COLO668 (cell line): Measurements from ENCODE around the gene WWC2.
"Not testable (repeated sequence)": the region's sequence is repeated elsewhere in the genome, so short reads cannot be mapped to it uniquely, and the experiment has no call there.

Experiments used
- DNase-seq: peaks from one replicate; lab custom pipeline; 2025; ENCODE audit not compliant: unreplicated experiment; lab: John Stamatoyannopoulos, UW

Gene WWC2

DNA sequence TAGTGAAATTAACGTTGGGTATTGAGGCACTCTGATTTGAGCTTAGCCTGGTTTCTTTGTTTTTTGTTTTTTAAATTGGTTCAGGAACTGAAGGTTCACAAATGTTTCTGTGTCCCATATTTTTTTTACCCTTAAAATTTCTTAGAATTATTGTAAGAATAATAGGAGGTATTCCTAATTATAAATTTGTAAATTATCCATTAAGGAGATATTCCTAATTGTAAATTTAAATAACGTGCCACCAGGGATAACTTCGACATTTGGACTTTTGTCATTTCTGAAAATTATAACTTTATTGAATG lies 1.2 kb downstream of the WWC2 start:
- no peak for DNase-seq

DNA sequence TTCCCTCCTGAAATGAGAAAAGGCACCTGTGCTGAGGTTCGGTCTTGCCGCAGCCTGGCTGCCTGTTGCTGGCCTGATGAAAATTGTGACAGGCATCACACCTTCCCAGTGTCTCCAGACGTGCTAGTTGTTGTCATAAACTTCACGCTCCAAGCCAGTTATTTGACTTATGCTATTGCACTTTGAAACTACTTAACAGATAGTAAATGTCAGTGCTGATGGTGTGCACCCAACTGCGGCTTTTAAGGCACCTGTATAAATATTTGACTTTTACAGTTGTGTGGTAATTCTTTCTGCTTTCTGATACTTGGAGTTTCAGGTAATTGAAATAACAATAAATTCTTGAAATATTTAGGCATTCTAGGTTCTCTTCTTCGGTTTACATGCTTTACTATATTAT lies 1.8 kb downstream of the WWC2 start:
- DNase-seq = peak; percentile 27

DNA sequence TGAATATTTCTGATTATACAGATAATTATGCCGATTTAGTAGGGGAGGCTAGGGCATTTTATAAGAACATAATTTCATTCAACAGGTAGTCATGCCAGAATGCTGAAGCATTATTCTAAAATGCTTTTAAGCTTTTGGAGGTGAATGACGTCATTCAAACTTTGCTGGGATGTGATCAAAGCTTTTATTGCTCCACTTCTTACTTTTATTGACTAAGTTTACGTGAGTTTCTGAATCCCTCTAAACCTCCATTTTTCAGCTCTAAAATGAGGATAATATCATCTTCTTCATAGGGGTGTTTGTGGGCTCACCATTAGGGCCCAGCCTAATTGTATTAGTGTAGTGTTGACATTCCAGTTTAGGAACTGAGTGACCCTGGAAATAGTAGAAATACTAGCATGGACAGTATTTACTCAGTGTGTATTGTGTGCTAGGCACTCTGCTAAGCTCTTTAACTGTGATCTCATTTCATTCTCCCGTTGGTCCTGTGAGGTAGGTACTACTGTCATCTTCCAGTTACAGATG lies 3.0 kb downstream of the WWC2 start:
- no peak for DNase-seq

DNA sequence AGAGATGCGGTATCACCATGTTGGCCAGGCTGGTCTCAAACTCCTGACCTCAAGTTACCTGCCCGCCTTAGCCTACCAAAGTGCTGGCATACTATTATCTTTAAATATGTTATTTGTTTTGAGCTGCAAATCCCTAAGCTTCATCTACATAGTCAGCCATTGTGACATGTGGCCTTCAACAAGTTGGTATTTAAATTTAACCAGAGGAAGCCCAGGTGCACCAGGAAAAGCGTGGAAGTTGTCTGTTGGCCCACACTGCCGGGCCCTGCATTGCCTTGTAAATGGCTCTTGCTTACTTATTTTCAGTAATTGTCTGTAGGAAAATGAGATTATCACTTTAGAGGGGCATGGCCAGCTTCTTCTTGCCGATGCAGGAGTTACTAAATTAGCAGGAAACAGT lies 6.0 kb downstream of the WWC2 start:
- no peak for DNase-seq

- no peak for DNase-seq
Measured at GRCh38 chr4:183106839-183107238, 7.8 kb downstream of the WWC2 start.

- DNase-seq = no peak
Measured at GRCh38 chr4:183107891-183108459, 8.9 kb downstream of the WWC2 start.

- no peak for DNase-seq
Measured at GRCh38 chr4:183110244-183110643, 11.2 kb downstream of the WWC2 start.

GRCh38 chr4:183111452-183111885 lies 12.4 kb downstream of the WWC2 start:
- no peak for DNase-seq

- DNase-seq = no peak
Measured at GRCh38 chr4:183118141-183118540, 19.1 kb downstream of the WWC2 start.

- DNase-seq = no peak
Measured at GRCh38 chr4:183118585-183118984, 19.5 kb downstream of the WWC2 start.

DNA sequence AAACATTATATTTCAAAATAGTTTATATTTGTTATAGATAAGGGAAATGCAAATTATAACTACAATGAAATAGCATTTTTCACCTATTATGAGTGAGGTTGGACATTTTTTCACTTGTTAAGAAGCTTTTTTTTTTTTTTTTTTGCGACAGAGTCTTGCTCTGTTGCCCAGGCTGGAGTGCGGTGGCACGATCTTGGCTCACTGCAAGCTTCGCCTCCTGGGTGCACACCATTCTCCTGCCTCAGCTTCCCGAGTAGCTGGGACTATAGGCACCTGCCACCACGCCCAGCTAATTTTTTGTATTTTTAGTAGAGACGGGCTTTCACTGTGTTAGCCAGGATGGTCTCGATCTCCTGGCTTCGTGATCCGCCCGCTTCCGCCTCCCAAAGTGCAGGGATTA lies 22.6 kb downstream of the WWC2 start:
- DNase-seq = not testable (repeated sequence)

- no peak for DNase-seq
Measured at GRCh38 chr4:183124228-183124627, 25.2 kb downstream of the WWC2 start.

- DNase-seq = no peak
Measured at GRCh38 chr4:183124865-183125264, 25.8 kb downstream of the WWC2 start.

DNA sequence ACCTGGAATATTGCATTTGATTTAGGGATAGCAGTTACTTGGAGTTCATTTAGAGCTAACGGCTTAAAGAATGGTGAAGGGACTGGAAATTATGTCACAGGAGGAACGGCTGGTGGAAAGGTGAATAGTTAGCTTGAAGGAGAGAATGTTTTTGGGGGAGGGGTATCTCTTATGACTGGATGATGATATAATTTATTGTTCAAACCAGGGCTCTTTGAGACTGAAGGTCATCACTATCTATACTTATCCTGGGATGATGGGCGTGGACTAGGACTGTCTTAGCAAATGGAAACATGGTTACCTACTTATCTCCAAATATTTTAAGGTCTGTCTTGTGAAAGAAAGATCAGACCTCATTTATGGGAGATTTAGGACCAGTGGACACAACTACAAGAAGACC lies 30.1 kb downstream of the WWC2 start:
- DNase-seq = no peak

DNA sequence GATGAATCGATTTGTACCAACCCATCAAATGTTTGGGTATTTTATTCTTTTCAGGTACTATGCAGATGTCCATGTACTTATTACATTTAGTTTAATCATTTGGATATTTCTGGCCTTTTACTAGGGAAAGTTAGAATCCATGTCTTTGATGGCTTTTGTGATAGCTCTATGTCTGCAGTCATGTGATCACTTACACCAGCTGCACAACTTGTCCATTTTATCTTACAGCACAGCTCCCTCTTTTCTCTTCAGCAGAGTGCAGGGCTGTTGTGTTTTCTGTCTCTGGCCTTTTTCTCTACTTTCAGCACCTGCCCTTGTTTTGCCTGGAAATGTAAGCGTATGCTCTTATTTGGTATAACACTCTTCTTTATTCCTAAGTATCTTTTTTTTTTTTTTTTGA lies 30.6 kb downstream of the WWC2 start:
- DNase-seq = no peak

DNA sequence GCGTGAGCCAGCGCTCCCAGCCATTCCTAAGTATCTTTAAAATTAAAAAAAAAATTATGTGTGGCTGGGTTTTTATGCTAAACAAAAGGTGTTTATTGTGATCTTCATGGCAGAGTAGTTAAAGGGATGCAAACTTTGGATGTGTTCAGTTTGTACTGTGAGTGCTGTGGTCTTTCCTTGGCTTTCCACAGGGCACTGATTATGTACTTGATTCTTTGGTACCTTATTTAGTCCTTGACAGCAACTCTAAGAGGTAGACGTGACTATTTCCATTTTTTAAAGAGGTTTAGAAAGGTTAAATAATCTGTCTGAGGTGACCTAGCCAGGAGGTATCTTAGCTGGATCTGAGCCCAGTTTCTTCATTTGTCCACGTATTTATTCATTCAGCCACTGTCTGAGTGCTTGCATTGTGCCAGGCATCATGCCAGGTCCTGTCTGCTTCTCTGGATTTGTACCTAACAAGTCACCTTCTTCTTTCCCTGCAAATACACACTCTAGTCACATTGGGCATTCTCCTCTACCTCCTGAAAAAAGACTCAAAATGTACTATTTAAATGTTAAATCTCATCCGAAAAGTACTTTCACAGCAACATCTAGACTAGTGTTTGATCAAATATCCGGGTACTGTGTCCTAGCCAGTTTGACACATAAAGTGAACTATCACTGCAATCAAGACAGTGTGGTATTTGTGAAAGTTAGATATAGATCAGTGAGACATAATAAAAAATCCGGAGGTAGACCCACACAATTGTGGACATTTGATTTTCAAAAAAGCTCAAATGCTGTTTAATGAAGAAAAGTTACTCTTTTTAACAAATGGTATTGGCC lies 31.5 kb downstream of the WWC2 start:
- DNase-seq = peak; percentile 14

DNA sequence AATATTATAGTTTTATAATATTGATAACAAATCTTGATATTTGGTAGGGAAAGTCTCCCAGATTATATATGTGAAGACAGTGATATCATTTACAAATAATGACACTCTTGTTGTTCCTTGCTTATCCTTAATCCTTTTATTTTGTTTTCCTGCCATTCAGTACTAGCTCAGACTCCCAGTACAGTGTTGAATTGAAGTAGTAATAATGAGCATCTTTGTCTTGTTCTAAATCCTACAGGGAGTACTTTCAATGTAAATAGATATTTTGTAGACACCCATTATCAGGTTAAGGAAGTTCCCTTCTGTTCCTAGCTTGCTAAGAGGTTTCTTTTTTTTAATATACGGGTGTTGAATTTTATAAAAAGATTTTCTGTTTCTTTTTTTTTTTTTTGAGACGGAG lies 33.0 kb downstream of the WWC2 start:
- DNase-seq = no peak

GRCh38 chr4:183132865-183133264 lies 33.8 kb downstream of the WWC2 start:
- DNase-seq = no peak

- DNase-seq = no peak
Measured at GRCh38 chr4:183136855-183137254, 37.8 kb downstream of the WWC2 start.

GRCh38 chr4:183139058-183139750 lies 40.1 kb downstream of the WWC2 start:
- no peak for DNase-seq

- no peak for DNase-seq
Measured at GRCh38 chr4:183139972-183140570, 41.0 kb downstream of the WWC2 start.

GRCh38 chr4:183140911-183141320 lies 41.9 kb downstream of the WWC2 start:
- no peak for DNase-seq
